Smooth muscle cell of the umbilical artery (primary cell): ENCODE data around the gene DLL1. TPM values are rescaled to one million over a fixed set of nuclear protein-coding genes. Genes with fewer than 3 reads are reported as not detected.

Source experiments
- total RNA-seq: library from RNA; depleted of rRNA; stranded (reverse); fragments of >200 nt; gene quantifications from 2 replicates; pipeline ENCODE4 v1.2.3, GENCODE V29; 2014

DLL1 gene, protein sequence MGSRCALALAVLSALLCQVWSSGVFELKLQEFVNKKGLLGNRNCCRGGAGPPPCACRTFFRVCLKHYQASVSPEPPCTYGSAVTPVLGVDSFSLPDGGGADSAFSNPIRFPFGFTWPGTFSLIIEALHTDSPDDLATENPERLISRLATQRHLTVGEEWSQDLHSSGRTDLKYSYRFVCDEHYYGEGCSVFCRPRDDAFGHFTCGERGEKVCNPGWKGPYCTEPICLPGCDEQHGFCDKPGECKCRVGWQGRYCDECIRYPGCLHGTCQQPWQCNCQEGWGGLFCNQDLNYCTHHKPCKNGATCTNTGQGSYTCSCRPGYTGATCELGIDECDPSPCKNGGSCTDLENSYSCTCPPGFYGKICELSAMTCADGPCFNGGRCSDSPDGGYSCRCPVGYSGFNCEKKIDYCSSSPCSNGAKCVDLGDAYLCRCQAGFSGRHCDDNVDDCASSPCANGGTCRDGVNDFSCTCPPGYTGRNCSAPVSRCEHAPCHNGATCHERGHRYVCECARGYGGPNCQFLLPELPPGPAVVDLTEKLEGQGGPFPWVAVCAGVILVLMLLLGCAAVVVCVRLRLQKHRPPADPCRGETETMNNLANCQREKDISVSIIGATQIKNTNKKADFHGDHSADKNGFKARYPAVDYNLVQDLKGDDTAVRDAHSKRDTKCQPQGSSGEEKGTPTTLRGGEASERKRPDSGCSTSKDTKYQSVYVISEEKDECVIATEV
- under 0.01 and 0.14 TPM in 2 replicates for total RNA-seq

DNA sequence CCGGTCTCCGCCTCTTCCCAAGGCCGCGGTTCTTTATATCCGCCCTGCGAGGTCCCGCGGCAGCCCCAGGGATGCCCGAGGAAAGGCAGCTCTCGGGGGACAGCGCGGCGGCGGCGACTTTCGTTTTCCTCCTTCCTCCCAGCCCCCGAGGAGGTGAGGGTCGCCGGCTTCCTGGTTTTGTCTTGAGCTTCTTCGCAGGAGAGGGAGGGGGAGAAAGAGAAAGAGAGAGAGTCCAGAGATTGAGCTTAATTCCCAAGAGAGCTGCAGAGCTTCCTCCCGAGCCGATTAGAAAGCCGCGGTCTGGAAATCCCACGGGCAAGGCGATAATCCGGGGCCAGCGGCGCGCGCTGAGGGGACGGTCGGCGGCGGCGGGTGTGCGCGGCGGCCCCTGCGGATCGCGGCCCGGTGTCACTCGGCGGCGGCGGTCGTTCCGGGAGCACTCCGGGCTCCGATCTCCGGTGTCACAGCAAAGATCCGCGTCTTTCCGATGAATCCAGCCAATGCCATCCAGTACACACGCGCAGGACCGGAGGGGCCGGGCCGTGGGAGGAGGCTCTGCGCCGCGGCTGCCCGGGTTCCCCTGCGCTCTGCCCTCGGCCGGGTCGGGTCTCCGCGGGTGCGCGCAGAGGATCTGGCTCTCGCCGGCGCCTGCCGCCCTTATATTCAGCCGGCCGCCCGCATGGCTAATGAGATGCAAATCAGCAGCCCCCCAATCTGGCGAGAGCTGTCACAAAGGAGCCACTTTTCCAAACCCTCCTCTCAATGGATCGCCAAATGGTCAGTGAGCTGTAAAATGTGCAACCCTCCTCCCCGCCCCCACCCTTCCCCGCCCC is at the start of gene DLL1:
Gene DLL1, minus strand, starts transcription at position 783 of the 833 bp plus-strand sequence. CDS start 939 bp downstream, outside the sequence.

GRCh38 chr6:170306324-170307079 is 15.6 kb upstream of the DLL1 start, which contains the start of gene FAM120B:
Gene FAM120B (plus strand): TSS chr6:170306758. CDS start chr6:170317391, 10,633 bp downstream.

Other genes with a start within 250 kb of the DLL1 start
- 14.6 and 22.6 TPM in 2 replicates for gene FAM120B, start 15.7 kb upstream of the DLL1 start, total RNA-seq